Tibial artery (tissue), 4 donors: ENCODE results near the gene LSAMP.
"Not testable (repeated sequence)": the region's sequence is repeated elsewhere in the genome, so short reads cannot be mapped to it uniquely, and the experiment has no call there.

Source experiments
- DNase-seq, 2 donors: peaks; one replicate each; pipeline ENCODE4 v3.0.0-alpha.2; 2019
- H3K27ac ChIP-seq, 2 donors: fragments of 200-600 bp; sonication (generic) in 1 of 2; 1 replicate in 1 of 2; 2 replicates in 1 of 2; pipeline ENCODE4 v1.5.1; 2018 to 2019; ENCODE audit warnings: mild to moderate bottlenecking in 1 of 2
- H3K27me3 ChIP-seq, 2 donors: fragments of 200-600 bp; sonication (generic) in 1 of 2; one replicate each; pipeline versions ENCODE4 v1.5.1 to v1.6.0; 2016 to 2019
- H3K36me3 ChIP-seq, 3 donors: fragments of 200-600 bp; sonication (generic) in 2 of 3; one replicate each; pipeline ENCODE4 v1.5.1; 2016 to 2019; ENCODE audit warnings: mild to moderate bottlenecking in 2 of 3
- H3K4me1 ChIP-seq, 4 donors: fragments of 200-600 bp; sonication (generic) in 2 of 4; 1 replicate in 3 of 4; 2 replicates in 1 of 4; pipeline ENCODE4 v1.5.1; 2016 to 2019
- H3K4me3 ChIP-seq, 2 donors: fragments of 200-600 bp; sonication (generic) in 1 of 2; 1 replicate in 1 of 2; 2 replicates in 1 of 2; pipeline ENCODE4 v1.5.1; 2018 to 2019; ENCODE audit warnings: mild to moderate bottlenecking in 2 of 2
- H3K9me3 ChIP-seq, 3 donors: fragments of 200-600 bp; sonication (generic) in 1 of 3; one replicate each; pipeline ENCODE4 v1.5.1; 2016 to 2019
- intact Hi-C: fragments of 100-400 bp; cut with DNase I; formaldehyde crosslinking; loops from one replicate; pipeline ENCODE4 v1.15.0; 2023; ENCODE audit warnings: low total_unique reads
- TF ChIP-seq, protein P1 (sequence below), 2 experiments: fragments of 200-600 bp in 1 of 2; fragments of 450-650 bp in 1 of 2; IDR thresholded peaks; one replicate each; pipeline ENCODE4 v1.5.1; 2017 to 2019; ENCODE audit warnings: antibody characterized with exemption in 2 of 2, mild to moderate bottlenecking in 1 of 2, moderate library complexity in 1 of 2

The LSAMP gene

DNA sequence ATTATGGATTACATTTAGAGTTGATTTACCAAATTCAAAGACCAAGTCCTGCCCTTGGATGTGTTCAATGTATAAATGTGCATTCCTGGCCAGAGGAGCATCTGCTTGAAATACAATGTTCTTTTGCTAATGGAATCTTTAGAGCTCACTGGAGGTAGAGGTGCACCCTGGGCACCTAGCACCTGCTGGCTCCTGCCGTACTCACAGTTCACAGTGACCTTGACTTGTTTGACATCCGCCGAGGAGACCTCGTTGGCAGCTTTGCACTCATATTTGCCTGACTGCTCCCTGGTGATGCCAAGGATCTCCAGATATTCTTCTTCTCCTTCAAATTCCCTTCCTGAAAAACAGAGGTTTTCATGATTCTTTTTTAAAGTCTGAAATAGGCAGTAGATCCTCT lies 593.0 kb downstream of the LSAMP start:
- DNase-seq: no peak
- intact Hi-C loops: no loop called here
- H3K27me3 ChIP-seq: peaks cover 0 to 3% of the 10 kb centered on the region in 2 donors
- no peak overlapping the region for H3K27ac ChIP-seq
- H3K36me3 ChIP-seq: no peaks in the 10 kb centered on the region
- H3K4me3 ChIP-seq: no peak overlapping the region
- TF ChIP-seq, protein P1, sequence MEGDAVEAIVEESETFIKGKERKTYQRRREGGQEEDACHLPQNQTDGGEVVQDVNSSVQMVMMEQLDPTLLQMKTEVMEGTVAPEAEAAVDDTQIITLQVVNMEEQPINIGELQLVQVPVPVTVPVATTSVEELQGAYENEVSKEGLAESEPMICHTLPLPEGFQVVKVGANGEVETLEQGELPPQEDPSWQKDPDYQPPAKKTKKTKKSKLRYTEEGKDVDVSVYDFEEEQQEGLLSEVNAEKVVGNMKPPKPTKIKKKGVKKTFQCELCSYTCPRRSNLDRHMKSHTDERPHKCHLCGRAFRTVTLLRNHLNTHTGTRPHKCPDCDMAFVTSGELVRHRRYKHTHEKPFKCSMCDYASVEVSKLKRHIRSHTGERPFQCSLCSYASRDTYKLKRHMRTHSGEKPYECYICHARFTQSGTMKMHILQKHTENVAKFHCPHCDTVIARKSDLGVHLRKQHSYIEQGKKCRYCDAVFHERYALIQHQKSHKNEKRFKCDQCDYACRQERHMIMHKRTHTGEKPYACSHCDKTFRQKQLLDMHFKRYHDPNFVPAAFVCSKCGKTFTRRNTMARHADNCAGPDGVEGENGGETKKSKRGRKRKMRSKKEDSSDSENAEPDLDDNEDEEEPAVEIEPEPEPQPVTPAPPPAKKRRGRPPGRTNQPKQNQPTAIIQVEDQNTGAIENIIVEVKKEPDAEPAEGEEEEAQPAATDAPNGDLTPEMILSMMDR (IDR thresholded peaks at IDR 0.05): no peak
- no peaks in the 10 kb centered on the region for H3K9me3 ChIP-seq
- H3K4me1 ChIP-seq: no peaks in the 10 kb centered on the region

DNA sequence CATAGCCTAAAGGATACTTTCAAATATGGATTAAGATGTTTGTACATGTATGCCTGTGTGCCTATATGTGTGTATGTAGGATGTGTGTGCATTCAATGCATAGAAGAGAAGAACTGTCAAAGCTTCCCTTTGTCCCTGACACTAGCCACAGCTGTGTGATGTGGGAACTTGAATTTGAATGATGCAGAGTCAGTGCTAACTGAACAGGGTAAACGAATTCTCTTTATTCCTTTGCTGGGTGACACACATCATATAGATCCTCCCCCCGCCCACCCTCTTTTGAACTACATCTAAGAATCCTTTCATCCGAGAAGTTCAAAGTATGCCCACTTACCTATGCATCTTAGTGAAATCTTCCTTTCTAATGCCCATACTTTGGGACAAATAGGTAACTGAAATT lies 593.7 kb downstream of the LSAMP start:
- Histone ChIP-seq H3K4me3 (no peak overlapping the region), H3K36me3 (no peaks in the 10 kb centered on the region), H3K9me3 (no peaks in the 10 kb centered on the region), H3K4me1 (no peaks in the 10 kb centered on the region), H3K27ac (no peak overlapping the region), H3K27me3 (peaks cover 0 to 3% of the 10 kb centered on the region in 2 donors)
- intact Hi-C loops: no loop called here
- TF ChIP-seq, protein P1 (IDR thresholded peaks at IDR 0.05): no peak
- no peak for DNase-seq

DNA sequence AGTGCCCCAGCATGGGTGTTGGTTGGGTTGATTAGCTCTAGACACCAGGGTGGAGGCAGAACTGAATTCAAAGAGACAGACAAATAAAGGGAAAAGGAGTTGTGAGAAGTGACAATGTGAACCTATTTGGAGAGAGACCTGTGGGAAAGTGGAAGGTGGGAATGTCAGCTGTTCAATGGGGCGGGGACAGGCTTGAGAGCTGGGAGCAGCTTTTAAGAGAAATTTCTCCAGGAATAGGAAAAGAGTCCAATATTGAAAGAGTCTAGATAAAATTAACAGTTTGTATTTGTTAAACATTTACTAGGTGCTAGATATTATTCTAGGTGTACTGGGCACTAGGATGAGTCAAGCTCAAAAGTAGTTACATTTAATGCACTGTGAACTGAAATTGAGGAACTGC lies 596.6 kb downstream of the LSAMP start:
- Histone ChIP-seq H3K27ac (no peak overlapping the region), H3K36me3 (no peaks in the 10 kb centered on the region), H3K9me3 (no peaks in the 10 kb centered on the region), H3K4me1 (no peaks in the 10 kb centered on the region), H3K4me3 (no peak overlapping the region), H3K27me3 (peaks cover 0 to 3% of the 10 kb centered on the region in 2 donors)
- no peak for DNase-seq
- intact Hi-C loops: no loop called here
- TF ChIP-seq, protein P1 (IDR thresholded peaks at IDR 0.05): no peak

- no peaks in the 10 kb centered on the region for H3K27me3 ChIP-seq
- no peak overlapping the region for H3K4me3 ChIP-seq
- H3K36me3 ChIP-seq: no peaks in the 10 kb centered on the region
- TF ChIP-seq, protein P1 (IDR thresholded peaks at IDR 0.05): no peak
- H3K27ac ChIP-seq: no peak overlapping the region
- H3K9me3 ChIP-seq: no peaks in the 10 kb centered on the region
- H3K4me1 ChIP-seq: no peaks in the 10 kb centered on the region
- DNase-seq: no peak
- intact Hi-C loops: no loop called here
These were observed 599.3 kb downstream of the LSAMP start for GRCh38 chr3:115845986-115846385.

GRCh38 chr3:115844729-115845128 lies 600.6 kb downstream of the LSAMP start:
- H3K4me1 ChIP-seq, H3K27ac ChIP-seq, H3K36me3 ChIP-seq, DNase-seq, H3K27me3 ChIP-seq, H3K9me3 ChIP-seq, intact Hi-C loops, H3K4me3 ChIP-seq: not testable (repeated sequence)

- H3K27ac ChIP-seq: no peak overlapping the region
These were observed 602.1 kb downstream of the LSAMP start for GRCh38 chr3:115843206-115843605.

More at GRCh38 chr3:115843206-115843605, 602.1 kb downstream of the LSAMP start:
- no peaks in the 10 kb centered on the region for H3K4me1 ChIP-seq
- H3K36me3 ChIP-seq: no peaks in the 10 kb centered on the region
- intact Hi-C loops: no loop called here
- H3K9me3 ChIP-seq: no peaks in the 10 kb centered on the region
- no peak for DNase-seq
- no peak overlapping the region for H3K4me3 ChIP-seq
- TF ChIP-seq, protein P1 (IDR thresholded peaks at IDR 0.05): no peak
- no peaks in the 10 kb centered on the region for H3K27me3 ChIP-seq
